HL-60 (cell line): ENCODE results near the gene EGLN3.

Experiments
- GABPA ChIP-seq: IDR thresholded peaks from 2 replicates; pipeline ENCODE4 v1.6.1; 2012; ENCODE audit warnings: low read depth
- POLR2AphosphoS5 ChIP-seq: IDR thresholded peaks from 2 replicates; pipeline ENCODE4 v1.6.1; 2012; ENCODE audit warnings: low read depth
- TF ChIP-seq, protein P1 (sequence below): IDR thresholded peaks from one replicate; pipeline ENCODE4 v1.5.1; 2011; ENCODE audit warnings: low read length, control low read depth, inconsistent platforms; ENCODE audit not compliant: insufficient read depth
- TF ChIP-seq, protein P2 (sequence below): IDR thresholded peaks from 2 replicates; pipeline ENCODE4 v1.6.1; 2012; ENCODE audit warnings: low read depth; ENCODE audit not compliant: insufficient replicate concordance

DNA sequence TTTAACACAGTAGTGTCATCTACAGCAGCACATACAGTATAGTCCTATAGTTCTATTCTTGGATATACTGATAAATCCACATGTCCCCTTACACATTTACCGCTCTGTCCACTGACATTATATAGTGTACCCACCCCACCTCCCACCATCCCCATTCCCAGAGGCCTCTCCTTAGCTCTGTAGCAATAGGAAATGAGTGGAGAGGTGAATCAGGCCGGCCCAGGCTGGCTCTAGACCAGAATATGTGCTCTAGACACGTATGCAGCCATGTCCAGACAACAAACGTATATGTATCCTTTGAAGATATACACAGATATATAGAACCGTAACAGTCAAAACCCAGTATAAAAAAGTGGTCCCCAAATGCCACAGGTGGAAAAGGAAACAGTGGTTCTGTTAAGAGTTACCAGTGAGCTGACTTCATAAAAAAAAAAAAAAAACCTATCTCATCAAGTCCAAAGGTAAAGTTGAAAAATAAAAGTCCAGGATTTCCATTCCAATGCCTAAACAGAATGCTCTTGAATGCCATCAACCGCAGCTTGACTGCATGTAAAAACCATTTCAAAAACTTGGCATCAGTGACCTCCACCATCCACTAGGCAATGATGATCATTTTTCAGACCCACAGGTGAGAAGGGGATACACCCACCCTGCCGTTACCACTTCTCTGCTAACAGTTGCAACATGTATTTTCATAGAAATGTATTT, 16.7 kb downstream of the EGLN3 start:
- TF ChIP-seq, protein P1, sequence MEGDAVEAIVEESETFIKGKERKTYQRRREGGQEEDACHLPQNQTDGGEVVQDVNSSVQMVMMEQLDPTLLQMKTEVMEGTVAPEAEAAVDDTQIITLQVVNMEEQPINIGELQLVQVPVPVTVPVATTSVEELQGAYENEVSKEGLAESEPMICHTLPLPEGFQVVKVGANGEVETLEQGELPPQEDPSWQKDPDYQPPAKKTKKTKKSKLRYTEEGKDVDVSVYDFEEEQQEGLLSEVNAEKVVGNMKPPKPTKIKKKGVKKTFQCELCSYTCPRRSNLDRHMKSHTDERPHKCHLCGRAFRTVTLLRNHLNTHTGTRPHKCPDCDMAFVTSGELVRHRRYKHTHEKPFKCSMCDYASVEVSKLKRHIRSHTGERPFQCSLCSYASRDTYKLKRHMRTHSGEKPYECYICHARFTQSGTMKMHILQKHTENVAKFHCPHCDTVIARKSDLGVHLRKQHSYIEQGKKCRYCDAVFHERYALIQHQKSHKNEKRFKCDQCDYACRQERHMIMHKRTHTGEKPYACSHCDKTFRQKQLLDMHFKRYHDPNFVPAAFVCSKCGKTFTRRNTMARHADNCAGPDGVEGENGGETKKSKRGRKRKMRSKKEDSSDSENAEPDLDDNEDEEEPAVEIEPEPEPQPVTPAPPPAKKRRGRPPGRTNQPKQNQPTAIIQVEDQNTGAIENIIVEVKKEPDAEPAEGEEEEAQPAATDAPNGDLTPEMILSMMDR: no peak
- no peak for TF ChIP-seq POLR2AphosphoS5
- TF ChIP-seq, protein P2, sequence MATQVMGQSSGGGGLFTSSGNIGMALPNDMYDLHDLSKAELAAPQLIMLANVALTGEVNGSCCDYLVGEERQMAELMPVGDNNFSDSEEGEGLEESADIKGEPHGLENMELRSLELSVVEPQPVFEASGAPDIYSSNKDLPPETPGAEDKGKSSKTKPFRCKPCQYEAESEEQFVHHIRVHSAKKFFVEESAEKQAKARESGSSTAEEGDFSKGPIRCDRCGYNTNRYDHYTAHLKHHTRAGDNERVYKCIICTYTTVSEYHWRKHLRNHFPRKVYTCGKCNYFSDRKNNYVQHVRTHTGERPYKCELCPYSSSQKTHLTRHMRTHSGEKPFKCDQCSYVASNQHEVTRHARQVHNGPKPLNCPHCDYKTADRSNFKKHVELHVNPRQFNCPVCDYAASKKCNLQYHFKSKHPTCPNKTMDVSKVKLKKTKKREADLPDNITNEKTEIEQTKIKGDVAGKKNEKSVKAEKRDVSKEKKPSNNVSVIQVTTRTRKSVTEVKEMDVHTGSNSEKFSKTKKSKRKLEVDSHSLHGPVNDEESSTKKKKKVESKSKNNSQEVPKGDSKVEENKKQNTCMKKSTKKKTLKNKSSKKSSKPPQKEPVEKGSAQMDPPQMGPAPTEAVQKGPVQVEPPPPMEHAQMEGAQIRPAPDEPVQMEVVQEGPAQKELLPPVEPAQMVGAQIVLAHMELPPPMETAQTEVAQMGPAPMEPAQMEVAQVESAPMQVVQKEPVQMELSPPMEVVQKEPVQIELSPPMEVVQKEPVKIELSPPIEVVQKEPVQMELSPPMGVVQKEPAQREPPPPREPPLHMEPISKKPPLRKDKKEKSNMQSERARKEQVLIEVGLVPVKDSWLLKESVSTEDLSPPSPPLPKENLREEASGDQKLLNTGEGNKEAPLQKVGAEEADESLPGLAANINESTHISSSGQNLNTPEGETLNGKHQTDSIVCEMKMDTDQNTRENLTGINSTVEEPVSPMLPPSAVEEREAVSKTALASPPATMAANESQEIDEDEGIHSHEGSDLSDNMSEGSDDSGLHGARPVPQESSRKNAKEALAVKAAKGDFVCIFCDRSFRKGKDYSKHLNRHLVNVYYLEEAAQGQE: no peak
- no peak for TF ChIP-seq GABPA
